HPDE6-E6E7 (cell line): Measurements from ENCODE around the gene BUB1B.
A peak's percentile ranks its signal among the peaks of the same experiment; 100 is the strongest.

Experiments used
- DNase-seq: peaks from one replicate; pipeline ENCODE4 v3.0.0; 2011; ENCODE audit warnings: missing footprints; ENCODE audit errors: extremely low spot score

BUB1B gene

GRCh38 chr15:40254452-40254851, 93.6 kb downstream of the BUB1B start:
- no peak for DNase-seq

GRCh38 chr15:40255033-40255432, 94.2 kb downstream of the BUB1B start:
- DNase-seq, result no peak

GRCh38 chr15:40256638-40257235, 95.9 kb downstream of the BUB1B start:
- DNase-seq, result no peak

- DNase-seq, result no peak
Measured at GRCh38 chr15:40257656-40258450, 97.0 kb downstream of the BUB1B start.

GRCh38 chr15:40258544-40258943, 97.7 kb downstream of the BUB1B start:
- DNase-seq, result no peak

GRCh38 chr15:40259021-40259420, 98.2 kb downstream of the BUB1B start:
- no peak for DNase-seq

- no peak for DNase-seq
Measured at GRCh38 chr15:40263024-40263754, 102.3 kb downstream of the BUB1B start.

- no peak for DNase-seq
Measured at GRCh38 chr15:40264321-40265153, 103.7 kb downstream of the BUB1B start.

- no peak for DNase-seq
Measured at GRCh38 chr15:40265355-40265754, 104.5 kb downstream of the BUB1B start.

GRCh38 chr15:40265875-40266274, 105.0 kb downstream of the BUB1B start:
- no peak for DNase-seq

GRCh38 chr15:40266828-40267304, 106.0 kb downstream of the BUB1B start:
- DNase-seq, result peak; percentile 97

- DNase-seq, result no peak
Measured at GRCh38 chr15:40267670-40268069, 106.8 kb downstream of the BUB1B start.

GRCh38 chr15:40269604-40270003, 108.7 kb downstream of the BUB1B start:
- DNase-seq, result no peak

GRCh38 chr15:40270246-40270995, 109.6 kb downstream of the BUB1B start:
- no peak for DNase-seq
